KOPT-K1 (cell line): ENCODE measurements around the gene CCM2.
"Not testable (repeated sequence)": the region's sequence is repeated elsewhere in the genome, so short reads cannot be mapped to it uniquely, and the experiment has no call there.

Experiments used
- H3K27ac ChIP-seq: fragments of 200-600 bp; sonication (generic); 2 replicates; pipeline ENCODE4 v1.5.1; 2016; ENCODE audit warnings: antibody characterized with exemption, mild to moderate bottlenecking, low read depth, low read length; ENCODE audit not compliant: poor library complexity, severe bottlenecking
- H3K36me3 ChIP-seq: fragments of 200-600 bp; sonication (generic); 2 replicates; pipeline ENCODE4 v1.5.1; 2017; ENCODE audit warnings: antibody characterized with exemption, mild to moderate bottlenecking, low read length, moderate library complexity; ENCODE audit not compliant: insufficient read depth
- H3K9me3 ChIP-seq: fragments of 200-600 bp; sonication (generic); 2 replicates; pipeline ENCODE4 v1.5.1; 2017; ENCODE audit warnings: antibody characterized with exemption, low read length, mild to moderate bottlenecking; ENCODE audit not compliant: insufficient read depth, poor library complexity, severe bottlenecking

CCM2 gene

DNA sequence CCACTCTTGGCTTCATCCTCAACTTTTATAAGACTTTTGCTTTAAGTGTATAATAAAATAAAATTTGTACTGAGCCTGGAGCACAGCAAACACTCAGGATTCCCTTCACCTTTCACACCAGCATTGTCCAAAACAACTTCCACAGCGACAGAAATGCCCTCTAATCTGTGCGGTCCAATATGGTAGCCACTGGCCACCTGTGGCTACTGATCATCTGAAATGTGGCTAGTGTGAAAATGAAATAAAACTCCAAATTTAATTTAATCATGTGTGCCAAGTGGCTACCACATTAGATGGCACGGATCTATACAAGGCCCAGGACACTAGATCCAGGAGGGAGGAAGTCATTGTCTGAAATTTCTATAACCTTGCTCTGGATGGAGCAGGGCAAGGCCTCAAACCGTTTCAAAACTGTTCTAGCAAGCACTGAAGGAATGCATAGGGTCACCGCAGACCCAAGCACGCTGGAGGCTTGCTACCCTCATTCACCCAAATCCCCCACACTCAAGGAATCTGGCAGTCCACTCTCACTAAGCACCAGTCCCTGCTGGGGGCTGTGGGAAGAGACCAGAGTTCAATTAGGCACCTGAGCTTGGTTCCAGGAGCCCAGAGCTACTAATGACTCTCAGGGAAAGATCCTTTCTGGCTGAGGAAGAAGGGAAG is 14.8 kb upstream of the CCM2 start:
- H3K27ac ChIP-seq: peak overlapping the region; percentile 95
- no peaks in the 10 kb centered on the region for H3K9me3 ChIP-seq
- peaks cover 49% of the 10 kb centered on the region for H3K36me3 ChIP-seq

DNA sequence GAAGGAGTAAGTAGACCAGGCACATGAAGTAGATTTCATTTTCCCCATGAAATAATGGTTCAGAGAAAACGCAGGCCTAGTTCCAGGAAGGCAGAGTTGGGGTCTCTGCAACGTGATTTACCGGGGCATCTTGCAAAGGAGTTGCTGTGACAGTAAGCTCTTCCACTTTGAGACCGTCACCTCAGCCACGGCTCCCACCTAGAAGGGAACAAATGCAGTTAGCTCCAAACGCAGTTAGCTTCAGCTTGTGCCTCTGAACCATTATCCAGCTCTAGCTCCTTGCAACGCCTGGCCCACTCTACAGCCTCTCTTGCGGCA is 14.1 kb upstream of the CCM2 start:
- Histone ChIP-seq H3K27ac (peak overlapping the region; percentile 95), H3K9me3 (no peaks in the 10 kb centered on the region), H3K36me3 (peaks cover 49% of the 10 kb centered on the region)

DNA sequence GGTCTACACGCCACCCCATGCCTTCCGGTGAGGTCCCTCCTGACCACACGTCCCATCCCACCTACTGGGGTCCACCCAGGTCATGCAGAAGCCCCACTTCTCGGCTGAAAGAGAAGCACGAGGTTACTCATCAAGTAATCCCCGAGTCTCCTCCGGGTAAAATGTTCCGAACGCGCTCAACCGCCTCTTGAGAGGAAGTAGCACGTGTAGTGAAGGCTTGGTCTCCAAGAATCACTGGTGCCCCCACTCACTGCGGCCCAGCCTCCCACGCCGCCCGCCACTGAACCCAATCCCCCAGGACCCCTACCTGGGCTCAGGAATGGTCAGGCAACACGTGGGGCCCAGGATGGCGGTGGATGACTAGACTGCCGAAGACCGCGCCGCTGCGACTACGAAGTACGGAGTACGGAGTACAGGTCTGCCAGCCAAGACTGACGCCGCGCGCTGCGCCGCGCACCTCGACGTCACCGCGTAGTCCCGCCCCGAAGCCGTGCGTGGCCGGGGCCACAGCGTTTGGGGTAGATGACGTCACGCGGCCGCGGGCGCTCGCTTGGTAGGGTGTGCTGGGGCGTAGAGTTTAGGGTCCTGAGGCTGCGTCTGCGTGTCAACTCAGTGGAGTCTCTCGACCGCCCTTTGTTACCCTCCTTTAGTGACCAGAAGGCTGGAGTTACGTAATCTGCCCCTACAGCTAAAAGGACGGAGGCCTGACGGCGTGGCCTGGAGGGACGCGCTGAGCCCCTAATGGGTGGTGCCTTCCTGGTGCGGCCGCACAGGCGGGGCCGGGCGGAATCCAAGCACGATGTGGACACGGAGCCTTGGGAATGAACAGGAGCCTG is 13.6 kb upstream of the CCM2 start:
- Histone ChIP-seq H3K36me3 (peaks cover 49% of the 10 kb centered on the region), H3K9me3 (no peaks in the 10 kb centered on the region), H3K27ac (peak overlapping the region; percentile 95)

DNA sequence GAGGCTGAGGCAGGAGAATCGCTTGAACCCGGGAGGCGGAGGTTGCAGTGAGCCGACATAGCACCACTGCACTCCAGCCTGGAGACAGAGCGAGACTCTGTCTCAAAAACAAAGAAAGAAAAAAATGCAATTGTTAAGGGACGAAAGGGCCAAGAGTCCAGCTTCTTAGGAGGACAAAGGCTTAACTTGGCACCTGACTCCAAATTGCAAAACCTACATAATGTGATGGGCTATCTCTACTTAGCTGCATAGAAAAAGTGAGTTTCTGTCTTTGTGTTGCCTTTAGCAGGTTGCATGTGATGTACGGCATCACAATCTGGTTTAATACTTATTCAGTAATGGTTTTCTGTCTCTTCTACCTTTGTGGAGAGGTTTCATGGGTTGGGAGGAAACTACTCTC is 12.5 kb upstream of the CCM2 start:
- Histone ChIP-seq H3K9me3 (no peaks in the 10 kb centered on the region), H3K27ac (peak overlapping the region; percentile 95), H3K36me3 (peaks cover 39% of the 10 kb centered on the region)

DNA sequence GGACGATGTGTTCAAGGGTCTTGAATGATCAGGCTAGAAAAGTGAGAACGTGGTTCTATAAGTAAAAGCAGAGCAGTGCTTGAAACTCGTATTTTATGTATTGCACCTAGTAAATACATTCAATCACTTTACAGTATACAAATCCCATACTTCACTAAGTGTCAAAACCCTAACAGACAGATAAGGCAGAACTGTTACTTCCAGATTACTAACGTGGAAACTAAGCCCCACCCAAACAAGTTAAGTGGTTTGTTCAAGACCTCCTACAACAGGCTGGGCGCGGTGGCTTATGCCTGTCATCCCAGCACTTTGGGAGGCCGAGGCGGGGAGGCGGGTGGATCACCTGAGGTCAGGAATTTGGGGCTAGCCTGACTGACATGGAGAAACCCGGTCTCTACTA is 12.0 kb upstream of the CCM2 start:
- H3K36me3 ChIP-seq: peaks cover 34% of the 10 kb centered on the region
- no peaks in the 10 kb centered on the region for H3K9me3 ChIP-seq
- peak overlapping the region; percentile 95 for H3K27ac ChIP-seq

DNA sequence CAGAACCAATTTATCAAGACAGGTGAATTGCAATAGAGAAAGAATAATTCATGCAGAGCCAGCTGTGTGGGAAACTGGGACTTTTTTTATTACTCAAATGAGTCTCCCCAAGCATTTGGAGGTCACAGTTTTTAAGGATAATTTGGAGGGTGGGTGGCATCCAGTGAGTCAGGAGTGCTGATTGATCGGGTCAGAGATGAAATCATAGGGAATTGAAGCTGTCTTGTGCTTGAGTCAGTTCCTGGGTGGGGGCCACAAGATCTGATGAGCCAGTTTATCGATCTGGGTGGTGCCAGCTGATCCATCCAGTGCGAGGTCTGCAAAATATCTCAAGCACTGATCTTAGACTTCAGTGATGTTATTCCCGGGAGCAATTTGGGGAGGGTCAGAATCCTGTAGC is 11.3 kb upstream of the CCM2 start:
- Histone ChIP-seq H3K27ac (peak overlapping the region; percentile 2), H3K9me3 (no peaks in the 10 kb centered on the region), H3K36me3 (peaks cover 27% of the 10 kb centered on the region)

DNA sequence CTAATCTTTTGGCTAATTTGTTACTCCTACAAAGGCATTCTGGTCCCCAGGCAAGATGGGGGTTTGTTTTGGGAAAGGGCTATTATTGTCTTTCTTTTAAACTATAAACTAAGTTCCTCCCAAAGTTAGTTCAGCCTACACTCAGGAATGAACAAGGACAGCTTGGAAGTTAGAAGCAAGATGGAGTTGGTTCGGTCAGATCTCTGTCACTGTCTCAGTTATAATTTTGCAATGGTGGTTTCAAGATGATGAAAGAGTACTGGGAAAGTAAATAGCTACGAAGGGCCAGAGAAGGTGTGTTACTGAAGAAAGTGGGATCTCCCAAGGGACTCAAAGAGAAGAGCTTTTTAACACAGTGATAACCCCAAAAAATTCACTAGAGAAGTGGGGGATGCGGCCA is 10.9 kb upstream of the CCM2 start:
- H3K27ac ChIP-seq: no peak overlapping the region
- H3K36me3 ChIP-seq: peaks cover 22% of the 10 kb centered on the region

DNA sequence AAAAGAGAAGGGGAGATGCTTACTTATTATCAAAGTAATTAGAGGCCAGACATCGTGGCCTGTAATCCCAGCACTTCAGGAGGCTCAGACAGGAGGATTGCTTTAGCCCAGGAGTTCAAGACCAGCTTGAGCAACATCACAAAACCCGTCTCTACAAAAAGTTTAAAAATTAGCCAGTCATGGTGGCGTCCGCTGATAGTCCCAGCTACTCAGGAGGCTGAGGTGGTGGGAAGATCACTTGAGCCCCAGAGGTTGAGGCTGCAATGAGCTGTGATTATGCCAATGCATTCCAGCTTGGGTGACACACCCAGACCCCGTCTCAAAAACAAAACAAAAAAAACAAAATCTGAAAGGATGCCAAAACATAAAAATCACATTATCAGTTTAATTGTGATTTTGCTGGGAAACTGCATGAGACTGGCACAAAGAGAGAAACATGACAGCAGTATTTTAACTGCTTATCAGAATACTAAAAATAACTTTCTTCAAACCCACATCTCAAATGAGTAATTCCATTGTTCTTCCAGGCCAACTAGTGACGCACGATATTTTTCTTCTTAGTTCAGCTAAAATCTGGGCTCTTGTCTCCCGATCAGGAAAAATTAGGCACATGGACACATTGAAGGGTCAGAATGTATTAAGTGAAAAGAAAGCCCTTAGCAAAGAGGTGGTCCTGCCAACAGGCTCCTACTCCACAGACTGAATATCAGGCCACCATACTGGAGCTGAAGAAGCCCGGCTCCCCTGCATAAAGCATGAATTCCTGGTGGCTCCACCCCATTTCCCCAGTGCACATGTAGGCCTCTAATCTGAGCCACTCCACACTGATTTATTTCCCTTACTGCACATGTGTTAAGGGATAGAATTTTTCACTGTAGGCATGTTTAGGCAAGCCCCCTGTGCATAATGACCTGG is 9.6 kb upstream of the CCM2 start:
- Histone ChIP-seq H3K27ac (peak overlapping the region; percentile 35), H3K9me3 (no peaks in the 10 kb centered on the region), H3K36me3 (peaks cover 10% of the 10 kb centered on the region)

More for the DNA sequence above, 10.9 kb upstream of the CCM2 start:
- no peaks in the 10 kb centered on the region for H3K9me3 ChIP-seq

DNA sequence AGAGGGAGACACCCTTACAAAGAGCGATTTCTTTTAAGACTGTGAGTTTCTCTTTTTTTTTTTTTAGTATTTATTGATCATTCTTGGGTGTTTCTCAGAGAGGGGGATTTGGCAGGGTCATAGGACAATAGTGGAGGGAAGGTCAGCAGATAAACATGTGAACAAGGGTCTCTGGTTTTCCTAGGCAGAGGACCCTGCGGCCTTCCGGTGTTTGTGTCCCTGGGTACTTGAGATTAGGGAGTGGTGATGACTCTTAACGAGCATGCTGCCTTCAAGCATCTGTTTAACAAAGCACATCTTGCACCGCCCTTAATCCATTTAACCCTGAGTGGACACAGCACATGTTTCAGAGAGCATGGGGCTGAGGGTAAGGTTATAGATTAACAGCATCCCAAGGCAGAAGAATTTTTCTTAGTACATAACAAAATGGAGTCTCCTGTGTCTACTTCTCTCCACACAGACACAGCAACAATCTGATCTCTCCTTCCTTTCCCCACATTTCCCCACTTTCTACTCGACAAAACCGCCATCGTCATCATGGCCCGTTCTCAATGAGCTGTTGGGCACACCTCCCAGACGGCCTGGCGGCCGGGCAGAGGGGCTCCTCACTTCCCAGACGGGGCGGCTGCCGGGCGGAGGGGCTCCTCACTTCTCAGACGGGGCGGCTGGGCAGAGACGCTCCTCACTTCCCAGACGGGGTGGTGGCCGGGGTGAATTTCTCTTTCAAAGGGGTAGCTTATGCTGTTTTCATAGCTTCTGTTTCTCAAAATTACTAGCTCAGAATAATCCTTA is 7.8 kb upstream of the CCM2 start:
- not testable (repeated sequence) for H3K36me3 ChIP-seq, H3K9me3 ChIP-seq
- H3K27ac ChIP-seq: peak overlapping the region; percentile 99

DNA sequence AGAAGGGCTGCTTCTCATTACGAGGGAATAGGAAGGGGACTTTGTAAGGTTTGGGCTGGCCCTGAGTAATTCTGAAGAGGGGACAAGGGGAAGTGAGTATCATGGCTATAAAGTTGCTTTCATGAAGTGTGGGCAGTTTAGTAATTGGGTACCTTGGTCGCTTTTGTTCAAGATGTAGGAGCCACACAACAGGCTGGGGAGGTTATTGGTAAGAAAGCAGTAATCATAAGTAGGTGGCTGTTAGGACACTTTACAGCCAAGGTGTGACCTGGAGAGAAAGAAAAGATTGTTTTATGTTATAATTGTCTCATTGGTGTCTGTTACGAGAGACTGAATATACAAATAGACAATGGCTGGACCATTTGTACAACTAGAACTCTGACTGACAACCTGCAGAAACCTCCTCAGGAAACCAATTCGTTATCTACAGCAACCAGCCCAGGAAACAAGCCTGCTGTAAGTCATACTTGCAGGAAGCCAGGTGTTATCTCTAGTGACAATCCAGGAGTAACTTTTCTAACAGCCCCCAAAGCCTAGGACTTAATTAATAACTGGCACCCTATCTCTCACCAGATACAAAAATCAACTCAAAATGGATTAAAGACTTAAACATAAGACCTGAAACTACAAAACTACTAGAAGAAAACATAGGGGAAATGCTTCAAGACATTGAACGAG is 5.0 kb upstream of the CCM2 start:
- H3K36me3 ChIP-seq: no peaks in the 10 kb centered on the region
- no peaks in the 10 kb centered on the region for H3K9me3 ChIP-seq
- peak overlapping the region; percentile 99 for H3K27ac ChIP-seq

DNA sequence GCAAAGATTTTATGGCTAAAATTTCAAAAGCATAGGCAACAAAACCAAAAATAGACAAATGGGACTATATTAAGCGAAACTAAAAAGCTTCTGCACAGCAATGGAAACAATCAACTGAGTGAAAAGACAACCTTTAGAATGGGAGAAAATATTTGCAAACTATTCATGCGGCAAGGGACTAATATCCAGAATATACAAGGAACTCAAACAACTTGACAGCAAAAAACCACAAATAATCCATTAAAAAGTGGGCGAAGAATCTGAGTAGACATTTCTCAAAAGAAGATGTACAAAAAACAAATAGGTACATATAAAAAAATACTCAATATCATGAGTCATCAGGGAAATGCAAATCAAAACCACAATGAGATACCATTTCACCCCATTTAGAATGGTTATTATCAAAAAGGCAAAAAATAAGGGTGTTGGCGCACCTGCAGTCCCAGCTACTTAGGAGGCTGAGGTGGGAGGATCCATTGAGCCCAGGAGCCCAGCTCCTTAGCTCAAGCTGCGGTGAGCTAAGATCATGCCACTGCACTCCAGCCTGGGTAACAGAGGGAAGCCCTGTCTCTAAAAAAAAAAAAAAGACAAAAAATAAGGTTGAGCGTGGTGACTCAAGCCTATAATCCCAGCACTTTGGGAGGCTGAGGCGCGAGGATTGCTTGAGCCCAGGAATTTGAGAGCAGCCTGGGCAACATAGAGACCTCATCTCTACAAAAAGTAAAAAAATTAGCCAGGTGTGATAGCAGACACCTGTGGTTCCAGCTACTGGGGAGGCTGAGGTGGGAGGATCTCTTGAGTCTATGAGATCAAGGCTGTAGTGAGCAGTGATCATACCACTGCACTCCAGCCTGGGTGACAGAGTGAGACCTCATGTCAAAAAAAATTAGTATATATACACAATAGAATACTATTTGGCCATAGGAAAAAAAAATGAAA is 4.2 kb upstream of the CCM2 start:
- no peaks in the 10 kb centered on the region for H3K36me3 ChIP-seq
- H3K27ac ChIP-seq: peak overlapping the region; percentile 99
- H3K9me3 ChIP-seq: no peaks in the 10 kb centered on the region

DNA sequence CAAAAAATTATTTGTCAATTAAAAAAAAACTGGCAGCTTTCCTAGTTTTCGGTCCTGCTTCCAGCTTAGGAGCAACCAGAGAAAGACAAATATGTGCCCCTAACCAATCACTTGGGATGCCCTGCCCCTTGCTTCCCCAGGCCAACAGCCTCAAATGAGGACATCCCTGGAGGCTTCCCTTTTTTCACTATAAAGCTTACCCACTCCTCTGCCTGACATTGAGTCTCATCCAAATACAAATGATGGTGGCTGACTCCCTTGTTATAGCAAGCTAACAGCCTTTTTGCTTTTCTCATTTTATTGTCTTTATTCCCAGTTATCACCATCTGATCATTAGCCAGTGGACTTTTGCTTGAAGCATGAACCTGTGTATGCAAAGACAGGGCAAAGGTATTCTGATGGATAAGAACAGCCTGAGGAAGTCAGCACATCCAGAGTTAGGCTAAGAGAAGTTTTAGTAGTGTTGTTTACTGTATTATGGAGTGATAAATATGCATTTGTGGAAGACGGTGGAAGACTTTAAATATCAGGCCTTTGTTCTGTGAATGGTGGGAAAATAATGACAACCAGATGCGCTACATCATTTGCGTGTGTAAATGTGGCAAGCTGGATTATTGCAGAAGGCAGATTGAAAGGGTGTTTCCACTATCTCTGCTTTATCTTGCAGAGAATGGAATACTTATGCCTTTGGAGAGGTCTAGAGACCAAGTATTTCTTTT is 1.7 kb upstream of the CCM2 start:
- Histone ChIP-seq H3K9me3 (no peaks in the 10 kb centered on the region), H3K36me3 (peaks cover 17% of the 10 kb centered on the region), H3K27ac (peak overlapping the region; percentile 99)
